ENCODE measurements around the gene CRTC1. TPM values are rescaled to one million over a fixed set of nuclear protein-coding genes. Genes with fewer than 3 reads are reported as not detected.

Gene CRTC1
- total and polyA plus RNA-seq, 8 donors = 5.2 to 18.1 (median 7.5) TPM

- DNase-seq (peak in 3 of 6 donors; percentile 52 to 82 (median 59)), FAIRE-seq (no peak), ATAC-seq (no peak)
- WGBS, 2 donors = 79 to 86% methylated on average over 9 of the region's 9 CpGs
- no peaks in the 10 kb centered on the region for H3K27me3 ChIP-seq
- intact Hi-C loops (cut with DNase I) = no loop called here
- peaks cover 19 to 28% (median 25%) of the 10 kb centered on the region in 3 donors for H3K4me1 ChIP-seq
- no peaks in the 10 kb centered on the region for H3K36me3 ChIP-seq
- H3K27ac ChIP-seq = no peak overlapping the region
- no peaks in the 10 kb centered on the region for H3K9me3 ChIP-seq
- no peak overlapping the region for H3K4me3 ChIP-seq
- TF ChIP-seq CTCF (IDR thresholded peaks at IDR 0.05) = no peak
Observed at GRCh38 chr19:18735752-18736151, 52.3 kb downstream of the CRTC1 start.

GRCh38 chr19:18736415-18737336 lies 53.2 kb downstream of the CRTC1 start:
- TF ChIP-seq CTCF (IDR thresholded peaks at IDR 0.05) = no peak
- ATAC-seq = peak in 3 of 4 donors; percentile 11 to 74 (median 70)
- WGBS, 2 donors = 52 to 72% methylated on average over 24 to 27 of the region's 27 CpGs
- DNase-seq = peak; percentile 57 to 92 (median 82)
- H3K9me3 ChIP-seq = no peaks in the 10 kb centered on the region
- no peak for FAIRE-seq
- no peak overlapping the region for H3K4me3 ChIP-seq
- H3K36me3 ChIP-seq = no peaks in the 10 kb centered on the region
- H3K27me3 ChIP-seq = no peaks in the 10 kb centered on the region
- intact Hi-C loops (cut with DNase I) = no loop called here
- no peak overlapping the region for H3K27ac ChIP-seq
- H3K4me1 ChIP-seq = peaks cover 28 to 35% (median 34%) of the 10 kb centered on the region in 3 donors

GRCh38 chr19:18737337-18737953 lies 54.0 kb downstream of the CRTC1 start:
- FAIRE-seq = no peak
- no peak overlapping the region for H3K4me3 ChIP-seq
- no peak for DNase-seq
- TF ChIP-seq CTCF (IDR thresholded peaks at IDR 0.05) = no peak
- no peaks in the 10 kb centered on the region for H3K27me3 ChIP-seq
- ATAC-seq = no peak
- H3K4me1 ChIP-seq = peaks cover 36 to 40% (median 39%) of the 10 kb centered on the region in 3 donors
- no peak overlapping the region for H3K27ac ChIP-seq
- no peaks in the 10 kb centered on the region for H3K36me3 ChIP-seq
- no peaks in the 10 kb centered on the region for H3K9me3 ChIP-seq
- WGBS, 2 donors = 56 to 70% methylated on average over 10 of the region's 10 CpGs
- intact Hi-C loops (cut with DNase I) = no loop called here

- Histone ChIP-seq H3K4me1 (peaks cover 41 to 45% (median 44%) of the 10 kb centered on the region in 3 donors), H3K36me3 (no peaks in the 10 kb centered on the region), H3K9me3 (no peaks in the 10 kb centered on the region), H3K27me3 (no peaks in the 10 kb centered on the region), H3K4me3 (no peak overlapping the region), H3K27ac (no peak overlapping the region)
- TF ChIP-seq CTCF (IDR thresholded peaks at IDR 0.05) = no peak
- ATAC-seq (peak; percentile 41 to 70 (median 52)), DNase-seq (peak in 4 of 6 donors; percentile 47 to 68 (median 62)), FAIRE-seq (no peak)
- WGBS, 2 donors = 25 to 37% methylated on average over 1 of the region's 1 CpG
- intact Hi-C loops (cut with DNase I) = no loop called here
Observed at GRCh38 chr19:18737954-18738351, 54.5 kb downstream of the CRTC1 start.

Data from pancreas (tissue), 10 donors.